ENCODE results near the gene PTPRG. TPM values are rescaled to one million over a fixed set of nuclear protein-coding genes. Genes with fewer than 3 reads are reported as not detected.

Gene PTPRG
- total RNA-seq, 1 experiment from 2014 or later: 0.74 TPM

DNA sequence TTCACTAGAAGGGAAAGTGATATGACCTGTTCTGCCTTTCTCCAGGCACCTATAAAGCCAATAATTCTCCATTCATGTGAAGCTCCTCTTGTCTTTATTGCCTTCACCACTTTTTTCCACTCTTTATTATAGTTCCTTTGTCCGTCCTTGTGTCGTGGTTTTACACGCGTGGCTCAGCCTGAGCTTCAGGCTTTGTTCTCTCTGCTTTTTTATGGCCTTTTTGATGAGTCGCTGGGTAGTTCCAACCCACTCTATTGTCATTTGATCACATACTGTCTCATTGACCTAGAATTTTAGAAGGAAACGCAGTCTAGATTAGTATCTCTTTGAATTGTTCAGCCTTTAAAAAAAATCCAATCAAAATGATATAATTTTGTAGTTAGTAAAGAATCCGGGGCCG lies 403.2 kb downstream of the PTPRG start:
- BruUV-seq (replicated peaks): no TSS peak
- TF ChIP-seq POLR2AphosphoS5 (IDR thresholded peaks at IDR 0.05; ENCODE audit: low read depth, low read length) (no peak), SIN3A (IDR thresholded peaks at IDR 0.05; ENCODE audit: borderline replicate concordance, insufficient read depth, low read depth, low read length) (no peak), TCF7L2 (IDR thresholded peaks at IDR 0.05; ENCODE audit: low read depth, low read length) (no peak)
- TF ChIP-seq, protein P1, sequence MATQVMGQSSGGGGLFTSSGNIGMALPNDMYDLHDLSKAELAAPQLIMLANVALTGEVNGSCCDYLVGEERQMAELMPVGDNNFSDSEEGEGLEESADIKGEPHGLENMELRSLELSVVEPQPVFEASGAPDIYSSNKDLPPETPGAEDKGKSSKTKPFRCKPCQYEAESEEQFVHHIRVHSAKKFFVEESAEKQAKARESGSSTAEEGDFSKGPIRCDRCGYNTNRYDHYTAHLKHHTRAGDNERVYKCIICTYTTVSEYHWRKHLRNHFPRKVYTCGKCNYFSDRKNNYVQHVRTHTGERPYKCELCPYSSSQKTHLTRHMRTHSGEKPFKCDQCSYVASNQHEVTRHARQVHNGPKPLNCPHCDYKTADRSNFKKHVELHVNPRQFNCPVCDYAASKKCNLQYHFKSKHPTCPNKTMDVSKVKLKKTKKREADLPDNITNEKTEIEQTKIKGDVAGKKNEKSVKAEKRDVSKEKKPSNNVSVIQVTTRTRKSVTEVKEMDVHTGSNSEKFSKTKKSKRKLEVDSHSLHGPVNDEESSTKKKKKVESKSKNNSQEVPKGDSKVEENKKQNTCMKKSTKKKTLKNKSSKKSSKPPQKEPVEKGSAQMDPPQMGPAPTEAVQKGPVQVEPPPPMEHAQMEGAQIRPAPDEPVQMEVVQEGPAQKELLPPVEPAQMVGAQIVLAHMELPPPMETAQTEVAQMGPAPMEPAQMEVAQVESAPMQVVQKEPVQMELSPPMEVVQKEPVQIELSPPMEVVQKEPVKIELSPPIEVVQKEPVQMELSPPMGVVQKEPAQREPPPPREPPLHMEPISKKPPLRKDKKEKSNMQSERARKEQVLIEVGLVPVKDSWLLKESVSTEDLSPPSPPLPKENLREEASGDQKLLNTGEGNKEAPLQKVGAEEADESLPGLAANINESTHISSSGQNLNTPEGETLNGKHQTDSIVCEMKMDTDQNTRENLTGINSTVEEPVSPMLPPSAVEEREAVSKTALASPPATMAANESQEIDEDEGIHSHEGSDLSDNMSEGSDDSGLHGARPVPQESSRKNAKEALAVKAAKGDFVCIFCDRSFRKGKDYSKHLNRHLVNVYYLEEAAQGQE (IDR thresholded peaks at IDR 0.05; ENCODE audit: insufficient read depth in 1 of 2, low read depth in 2 of 2, low read length in 1 of 2): no peak
- TF ChIP-seq, protein P2, sequence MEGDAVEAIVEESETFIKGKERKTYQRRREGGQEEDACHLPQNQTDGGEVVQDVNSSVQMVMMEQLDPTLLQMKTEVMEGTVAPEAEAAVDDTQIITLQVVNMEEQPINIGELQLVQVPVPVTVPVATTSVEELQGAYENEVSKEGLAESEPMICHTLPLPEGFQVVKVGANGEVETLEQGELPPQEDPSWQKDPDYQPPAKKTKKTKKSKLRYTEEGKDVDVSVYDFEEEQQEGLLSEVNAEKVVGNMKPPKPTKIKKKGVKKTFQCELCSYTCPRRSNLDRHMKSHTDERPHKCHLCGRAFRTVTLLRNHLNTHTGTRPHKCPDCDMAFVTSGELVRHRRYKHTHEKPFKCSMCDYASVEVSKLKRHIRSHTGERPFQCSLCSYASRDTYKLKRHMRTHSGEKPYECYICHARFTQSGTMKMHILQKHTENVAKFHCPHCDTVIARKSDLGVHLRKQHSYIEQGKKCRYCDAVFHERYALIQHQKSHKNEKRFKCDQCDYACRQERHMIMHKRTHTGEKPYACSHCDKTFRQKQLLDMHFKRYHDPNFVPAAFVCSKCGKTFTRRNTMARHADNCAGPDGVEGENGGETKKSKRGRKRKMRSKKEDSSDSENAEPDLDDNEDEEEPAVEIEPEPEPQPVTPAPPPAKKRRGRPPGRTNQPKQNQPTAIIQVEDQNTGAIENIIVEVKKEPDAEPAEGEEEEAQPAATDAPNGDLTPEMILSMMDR (IDR thresholded peaks at IDR 0.05): no peak
- DNase-seq (ENCODE audit: low read depth, low spot score): no peak
- ChIA-PET POLR2A (no interaction called here), CTCF (no interaction called here)
- Histone ChIP-seq H3K9me3 (ENCODE audit: control insufficient read depth, insufficient read depth, low read depth, low read length) (no peaks in the 10 kb centered on the region), H3K36me3 (ENCODE audit: control insufficient read depth, insufficient read depth, low read length) (no peaks in the 10 kb centered on the region), H3K4me1 (ENCODE audit: control insufficient read depth, insufficient read depth, low read length) (no peaks in the 10 kb centered on the region), H3K27ac (ENCODE audit: low read length) (no peak overlapping the region), H3K4me3 (ENCODE audit: low read depth in 2 of 2, low read length in 2 of 2) (no peak overlapping the region), H3K27me3 (ENCODE audit: control insufficient read depth, insufficient read depth, low read length) (no peaks in the 10 kb centered on the region)
- no peak for ATAC-seq
- in situ Hi-C loops (cut with HindIII; ENCODE audit: low pct_unique_long_range_greater_than_20kb, low sequenced_read_pairs): no loop called here
- intact Hi-C loops (cut with micrococcal nuclease; ENCODE audit: unreplicated experiment): no loop called here

DNA sequence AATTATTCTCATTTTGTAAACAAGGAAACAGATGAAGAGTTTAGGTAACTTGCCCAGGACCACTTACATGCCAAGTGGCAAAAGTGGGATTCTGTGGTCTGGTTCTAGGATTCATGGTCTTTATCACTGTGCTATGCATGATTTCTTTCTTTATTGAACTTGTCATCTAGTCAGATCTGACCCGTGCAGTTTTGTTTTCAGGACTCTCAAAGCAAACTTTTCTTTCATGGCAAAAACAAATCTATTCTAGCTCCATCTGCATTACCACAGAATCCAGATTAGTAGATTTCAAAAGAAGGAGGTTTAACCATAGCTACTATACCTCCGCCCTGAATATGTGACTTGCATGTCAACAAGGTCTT lies 404.4 kb downstream of the PTPRG start:
- in situ Hi-C loops (cut with HindIII; ENCODE audit: low pct_unique_long_range_greater_than_20kb, low sequenced_read_pairs): no loop called here
- no TSS peak for BruUV-seq (replicated peaks)
- ATAC-seq: no peak
- Histone ChIP-seq H3K27ac (ENCODE audit: low read length) (no peak overlapping the region), H3K4me3 (ENCODE audit: low read depth in 2 of 2, low read length in 2 of 2) (no peak overlapping the region), H3K36me3 (ENCODE audit: control insufficient read depth, insufficient read depth, low read length) (no peaks in the 10 kb centered on the region), H3K4me1 (ENCODE audit: control insufficient read depth, insufficient read depth, low read length) (no peaks in the 10 kb centered on the region), H3K27me3 (ENCODE audit: control insufficient read depth, insufficient read depth, low read length) (no peaks in the 10 kb centered on the region), H3K9me3 (ENCODE audit: control insufficient read depth, insufficient read depth, low read depth, low read length) (no peaks in the 10 kb centered on the region)
- TF ChIP-seq POLR2AphosphoS5 (IDR thresholded peaks at IDR 0.05; ENCODE audit: low read depth, low read length): no peak
- TF ChIP-seq, protein P1 (IDR thresholded peaks at IDR 0.05; ENCODE audit: insufficient read depth in 1 of 2, low read depth in 2 of 2, low read length in 1 of 2): no peak
- no peak for TF ChIP-seq TCF7L2 (IDR thresholded peaks at IDR 0.05; ENCODE audit: low read depth, low read length)
- TF ChIP-seq, protein P2 (IDR thresholded peaks at IDR 0.05): no peak
- no peak for TF ChIP-seq SIN3A (IDR thresholded peaks at IDR 0.05; ENCODE audit: borderline replicate concordance, insufficient read depth, low read depth, low read length)
- POLR2A ChIA-PET: no interaction called here
- no peak for DNase-seq (ENCODE audit: low read depth, low spot score)
- intact Hi-C loops (cut with micrococcal nuclease; ENCODE audit: unreplicated experiment): no loop called here
- CTCF ChIA-PET: no interaction called here

Measured in Panc1 (cell line).